ENCODE measurements around the gene FCHSD2.
"Not testable (repeated sequence)": the region's sequence is repeated elsewhere in the genome, so short reads cannot be mapped to it uniquely, and the experiment has no call there.

The FCHSD2 gene

GRCh38 chr11:72860010-72860409, 282.1 kb downstream of the FCHSD2 start:
- no peak for DNase-seq

GRCh38 chr11:72859126-72859525, 283.0 kb downstream of the FCHSD2 start:
- no peak for DNase-seq

- DNase-seq = not testable (repeated sequence)
Observed at GRCh38 chr11:72858267-72858666, 283.9 kb downstream of the FCHSD2 start.

- no peak for DNase-seq
Observed at GRCh38 chr11:72856551-72857345, 285.4 kb downstream of the FCHSD2 start.

GRCh38 chr11:72856065-72856464, 286.1 kb downstream of the FCHSD2 start:
- DNase-seq = no peak

GRCh38 chr11:72851726-72852125, 290.4 kb downstream of the FCHSD2 start:
- no peak for DNase-seq

- DNase-seq = no peak
Observed at GRCh38 chr11:72850832-72851231, 291.3 kb downstream of the FCHSD2 start.

GRCh38 chr11:72848846-72849466, 293.2 kb downstream of the FCHSD2 start:
- no peak for DNase-seq

GRCh38 chr11:72844356-72844755, 297.8 kb downstream of the FCHSD2 start:
- DNase-seq = no peak

GRCh38 chr11:72842653-72843330, 299.3 kb downstream of the FCHSD2 start:
- no peak for DNase-seq

GRCh38 chr11:72842126-72842525, 300.0 kb downstream of the FCHSD2 start:
- DNase-seq = no peak

- no peak for DNase-seq
Observed at GRCh38 chr11:72841397-72841796, 300.7 kb downstream of the FCHSD2 start.

- DNase-seq = no peak
Observed at GRCh38 chr11:72840780-72841179, 301.3 kb downstream of the FCHSD2 start.

- DNase-seq = no peak
Observed at GRCh38 chr11:72838691-72839305, 303.3 kb downstream of the FCHSD2 start.

- no peak for DNase-seq
Observed at GRCh38 chr11:72836111-72836510, 306.0 kb downstream of the FCHSD2 start.

GRCh38 chr11:72834905-72835304, 307.2 kb downstream of the FCHSD2 start:
- no peak for DNase-seq

- no peak for DNase-seq
Observed at GRCh38 chr11:72833811-72834493, 308.2 kb downstream of the FCHSD2 start.

- DNase-seq = no peak
Observed at GRCh38 chr11:72833083-72833733, 308.9 kb downstream of the FCHSD2 start.

- DNase-seq = no peak
Observed at GRCh38 chr11:72832301-72833082, 309.6 kb downstream of the FCHSD2 start.

- no peak for DNase-seq
Observed at GRCh38 chr11:72831521-72832300, 310.4 kb downstream of the FCHSD2 start.

All from NK-92 treated with Interleukin-12 subunit alpha and Interleukin-12 subunit beta, amount 100 ng/mL, for 24 hours (cell line).